GM19193 (cell line): Measurements from ENCODE around the gene DLGAP1.

Source experiments
- POLR2A ChIP-seq: IDR thresholded peaks from 4 replicates; pipeline ENCODE4 v1.6.1; 2011; ENCODE audit not compliant: insufficient read depth, insufficient read length; ENCODE audit errors: extremely low read depth

The DLGAP1 gene

GRCh38 chr18:3983351-3983969 is 471.6 kb downstream of the DLGAP1 start:
- no peak for TF ChIP-seq POLR2A

GRCh38 chr18:3982541-3982940 is 472.6 kb downstream of the DLGAP1 start:
- no peak for TF ChIP-seq POLR2A

DNA sequence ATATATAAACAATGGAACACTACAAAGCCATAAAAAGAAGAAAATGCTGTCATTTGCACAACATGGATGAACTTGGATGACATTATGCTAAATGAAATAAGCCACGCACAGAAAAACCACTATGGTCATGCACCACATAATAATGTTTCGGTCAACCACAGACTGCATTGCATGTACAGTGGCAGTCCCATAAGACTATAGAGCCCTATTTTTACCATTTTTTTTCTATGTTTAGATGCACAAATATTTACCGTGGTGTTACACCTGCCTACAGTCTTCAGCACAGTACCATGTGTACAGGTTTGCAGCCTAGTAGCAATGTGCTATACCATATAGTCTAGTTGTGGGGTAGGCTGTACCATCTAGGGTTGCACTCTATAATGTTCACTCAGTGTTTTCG is 476.1 kb downstream of the DLGAP1 start:
- no peak for TF ChIP-seq POLR2A

GRCh38 chr18:3973191-3973850 is 481.8 kb downstream of the DLGAP1 start:
- no peak for TF ChIP-seq POLR2A

- no peak for TF ChIP-seq POLR2A
Measured at GRCh38 chr18:3972291-3972930, 482.7 kb downstream of the DLGAP1 start.

GRCh38 chr18:3970929-3971328 is 484.2 kb downstream of the DLGAP1 start:
- no peak for TF ChIP-seq POLR2A

- no peak for TF ChIP-seq POLR2A
Measured at GRCh38 chr18:3967359-3968180, 487.5 kb downstream of the DLGAP1 start.

GRCh38 chr18:3966642-3967358 is 488.3 kb downstream of the DLGAP1 start:
- no peak for TF ChIP-seq POLR2A

DNA sequence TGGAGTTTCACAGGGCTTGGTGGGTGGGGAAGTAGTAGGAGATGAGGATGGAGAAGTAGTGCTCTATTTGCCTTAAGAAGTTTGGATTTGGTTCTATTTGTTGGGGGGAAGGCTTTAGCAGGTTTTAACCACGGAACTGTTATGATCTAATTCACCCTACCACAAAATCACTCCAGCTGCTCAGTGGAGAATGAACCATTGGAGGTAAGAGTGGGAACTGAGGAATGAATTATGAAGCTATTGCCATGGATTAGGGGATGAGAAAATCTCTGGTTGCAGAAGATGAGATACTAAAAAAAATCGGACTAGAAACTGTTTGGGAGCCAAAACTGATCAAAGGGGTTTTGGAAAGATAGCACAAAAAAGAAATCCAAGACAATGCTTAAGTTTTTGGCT is 488.9 kb downstream of the DLGAP1 start:
- TF ChIP-seq POLR2A: no peak

DNA sequence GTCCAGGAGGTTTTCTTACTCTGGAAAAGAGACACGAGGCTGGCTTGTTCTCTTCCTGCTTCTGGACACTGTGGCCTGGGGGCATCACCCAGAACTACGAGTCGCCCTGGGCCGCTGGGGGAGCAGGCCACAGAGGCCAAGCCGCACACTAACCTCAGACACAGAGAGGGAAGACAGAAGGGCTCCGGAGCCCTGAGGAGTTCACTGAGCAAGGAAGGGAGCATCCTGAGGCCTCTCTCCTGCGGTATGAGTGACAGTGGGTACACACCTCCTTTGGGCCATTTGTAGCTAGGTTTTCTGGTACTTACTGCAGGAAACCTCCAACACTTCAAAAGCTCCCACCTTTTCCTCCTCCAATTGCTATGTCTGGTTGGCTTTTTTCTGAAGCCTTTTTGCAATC is 494.1 kb downstream of the DLGAP1 start:
- no peak for TF ChIP-seq POLR2A

DNA sequence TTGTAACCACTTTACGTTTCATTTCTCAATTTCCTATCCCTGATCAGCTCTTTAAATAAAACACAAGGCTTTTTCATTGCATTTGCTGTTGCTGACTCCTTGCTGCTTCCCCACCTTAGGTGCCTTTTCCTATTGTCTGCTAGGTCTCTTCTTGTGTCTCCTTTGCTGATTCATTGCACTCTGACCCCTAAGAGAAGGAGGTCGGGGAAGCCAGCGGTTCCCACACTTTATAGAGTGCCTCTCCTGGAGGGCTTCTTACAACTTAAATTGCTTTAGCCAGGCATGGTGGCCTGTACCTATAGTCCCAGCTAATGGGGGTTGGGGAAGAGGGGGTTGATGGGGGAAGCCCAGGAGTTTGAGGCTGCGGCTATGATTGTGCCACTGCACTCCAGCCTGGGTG is 495.0 kb downstream of the DLGAP1 start:
- TF ChIP-seq POLR2A: no peak

- TF ChIP-seq POLR2A: no peak
Measured at GRCh38 chr18:3952031-3952430, 503.1 kb downstream of the DLGAP1 start.

DNA sequence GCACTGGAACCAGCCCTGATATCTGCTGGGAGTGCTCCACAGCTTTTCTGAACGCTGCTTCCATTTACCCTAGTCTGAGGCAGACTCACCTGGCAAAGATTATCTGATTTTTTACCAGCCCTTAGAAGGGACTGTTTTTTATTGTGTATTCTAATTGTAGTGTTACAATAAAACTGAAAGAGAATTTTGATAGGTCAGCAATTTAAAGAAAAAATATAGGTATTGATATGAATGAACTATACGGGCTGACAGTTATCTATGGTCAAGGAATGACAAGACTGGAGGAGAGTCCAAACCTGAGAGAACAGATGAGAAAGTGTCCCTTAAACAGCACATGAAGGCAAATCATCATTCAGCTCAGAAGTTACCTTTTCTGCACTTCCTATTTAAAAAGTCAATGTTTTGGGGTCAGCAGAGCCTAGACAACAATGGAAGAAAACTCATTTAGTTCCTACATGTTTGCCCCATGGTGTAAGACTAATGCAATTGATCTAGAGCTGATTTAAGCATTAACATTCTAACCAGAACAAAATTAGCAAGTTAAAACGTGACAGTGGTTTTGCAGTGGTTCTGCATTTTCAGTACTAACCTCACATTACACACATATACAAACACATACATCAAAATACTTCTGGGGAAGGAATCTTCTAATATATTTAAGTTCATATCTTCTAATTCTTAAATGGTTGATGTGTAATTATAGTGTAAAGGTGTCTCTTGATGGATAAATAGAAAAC is 504.3 kb downstream of the DLGAP1 start:
- TF ChIP-seq POLR2A: no peak

GRCh38 chr18:3948958-3949357 is 506.1 kb downstream of the DLGAP1 start:
- TF ChIP-seq POLR2A: no peak
